Neuronal stem cell (in vitro differentiated cells): ENCODE data around the gene AKR1C2.
"Not testable (repeated sequence)": the region's sequence is repeated elsewhere in the genome, so short reads cannot be mapped to it uniquely, and the experiment has no call there.

Source experiments
- DNase-seq: peaks from one replicate; pipeline ENCODE4 v3.0.0-alpha.2; 2013; ENCODE audit warnings: low spot score
- H2AFZ ChIP-seq: one replicate; pipeline ENCODE4 v1.6.1; 2013; ENCODE audit warnings: mild to moderate bottlenecking, low read length, inconsistent platforms
- H2AK5ac ChIP-seq: 2 replicates; pipeline ENCODE4 v1.6.1; 2013; ENCODE audit warnings: low read depth, mild to moderate bottlenecking, inconsistent platforms, low read length, moderate library complexity, mixed read lengths
- H2BK120ac ChIP-seq: 2 replicates; pipeline ENCODE4 v1.6.1; 2013; ENCODE audit warnings: low read depth, mild to moderate bottlenecking, inconsistent platforms, low read length, moderate library complexity, mixed read lengths
- H2BK12ac ChIP-seq: one replicate; pipeline ENCODE4 v1.6.1; 2013; ENCODE audit warnings: low read length, inconsistent platforms
- H2BK15ac ChIP-seq: 2 replicates; pipeline ENCODE4 v1.6.1; 2013; ENCODE audit warnings: mild to moderate bottlenecking, low read length, inconsistent platforms, mixed read lengths
- H2BK5ac ChIP-seq: one replicate; pipeline ENCODE4 v1.6.1; 2013; ENCODE audit warnings: inconsistent platforms, mild to moderate bottlenecking, low read length, moderate library complexity
- H3K14ac ChIP-seq: one replicate; pipeline ENCODE4 v1.6.1; 2013; ENCODE audit warnings: low read length, inconsistent platforms
- H3K18ac ChIP-seq: 2 replicates; pipeline ENCODE4 v1.6.1; 2013; ENCODE audit warnings: low read length, inconsistent platforms
- H3K23ac ChIP-seq: 2 replicates; pipeline ENCODE4 v1.6.1; 2013; ENCODE audit warnings: low read depth, mild to moderate bottlenecking, mixed read lengths, low read length, inconsistent platforms; ENCODE audit not compliant: poor library complexity
- H3K27ac ChIP-seq: replicated peaks from 3 replicates; pipeline ENCODE4 v1.5.1; 2013; ENCODE audit warnings: low read length, inconsistent platforms
- H3K27me3 ChIP-seq, 3 experiments: 2 replicates each; pipeline ENCODE4 v1.6.1; 2013; ENCODE audit warnings: low read length in 3 of 3, mild to moderate bottlenecking in 2 of 3, inconsistent platforms in 1 of 3, low read depth in 1 of 3, mixed read lengths in 1 of 3, moderate library complexity in 1 of 3; ENCODE audit not compliant: control insufficient read depth in 3 of 3, insufficient read depth in 3 of 3
- H3K36me3 ChIP-seq, 2 donors: replicated peaks in 1 of 2; 2 replicates each; pipeline ENCODE4 v1.6.1; 2013; ENCODE audit warnings: low read length in 2 of 2; ENCODE audit not compliant: control insufficient read depth in 2 of 2, insufficient read depth in 2 of 2
- H3K4ac ChIP-seq: 2 replicates; pipeline ENCODE4 v1.6.1; 2013; ENCODE audit warnings: inconsistent platforms, mild to moderate bottlenecking, low read length, moderate library complexity
- H3K4me1 ChIP-seq, 2 donors: 1 replicate in 1 of 2; 2 replicates in 1 of 2; pipeline ENCODE4 v1.6.1; 2013; ENCODE audit warnings: low read length in 2 of 2, low read depth in 1 of 2; ENCODE audit not compliant: control insufficient read depth in 2 of 2, insufficient read depth in 1 of 2
- H3K4me2 ChIP-seq: one replicate; pipeline ENCODE4 v1.6.1; 2013; ENCODE audit warnings: mild to moderate bottlenecking, low read length, inconsistent platforms; ENCODE audit not compliant: insufficient read depth, poor library complexity, severe bottlenecking
- H3K4me3 ChIP-seq, 2 donors: 2 replicates each; pipeline ENCODE4 v1.5.1; 2013; ENCODE audit warnings: low read length in 2 of 2, mild to moderate bottlenecking in 2 of 2, inconsistent platforms in 1 of 2, moderate library complexity in 1 of 2
- H3K79me1 ChIP-seq: one replicate; pipeline ENCODE4 v1.6.1; 2013; ENCODE audit warnings: low read depth, mild to moderate bottlenecking, inconsistent platforms, low read length, moderate library complexity
- H3K9ac ChIP-seq: one replicate; pipeline ENCODE4 v1.6.1; 2013; ENCODE audit warnings: mild to moderate bottlenecking, low read depth, low read length, inconsistent platforms; ENCODE audit not compliant: poor library complexity
- H3K9me3 ChIP-seq, 2 donors: replicated peaks in 1 of 2; 2 replicates each; pipeline versions ENCODE3 to v1.6.1; 2013; ENCODE audit warnings: low read length in 2 of 2, mild to moderate bottlenecking in 2 of 2, inconsistent platforms in 1 of 2, low read depth in 1 of 2, mixed read lengths in 1 of 2, moderate library complexity in 1 of 2; ENCODE audit not compliant: control insufficient read depth in 2 of 2, insufficient read depth in 1 of 2
- H4K8ac ChIP-seq: one replicate; pipeline ENCODE4 v1.6.1; 2013; ENCODE audit warnings: low read depth, mild to moderate bottlenecking, inconsistent platforms, low read length, moderate library complexity
- H4K91ac ChIP-seq: one replicate; pipeline ENCODE4 v1.6.1; 2013; ENCODE audit warnings: low read length, low read depth, mild to moderate bottlenecking, inconsistent platforms; ENCODE audit not compliant: poor library complexity
- WGBS, 2 donors: extraction: QIAGEN DNeasy Blood & Tissue Kit; methylation state at CpG; one replicate each; pipeline ENCODE4 v1.1.7; 2013; ENCODE audit warnings: missing lambda C conversion rate in 2 of 2, mixed read lengths in 1 of 2; ENCODE audit not compliant: insufficient read length in 2 of 2, insufficient replicate concordance in 1 of 2; ENCODE audit errors: extremely low coverage in 2 of 2; 5-methylcytosine and 5-hydroxymethylcytosine counted together

Gene AKR1C2

GRCh38 chr10:5033061-5033778 is 29.6 kb upstream of the AKR1C2 start:
- H3K18ac ChIP-seq = no peak overlapping the region
- no peak for DNase-seq
- H3K27ac ChIP-seq = no peak overlapping the region
- H3K4me1 ChIP-seq = no peaks in the 10 kb centered on the region
- no peak overlapping the region for H2AFZ ChIP-seq
- no peak overlapping the region for H3K4me2 ChIP-seq
- H4K8ac ChIP-seq = no peak overlapping the region
- no CpG with 5 or more reads among the region's 2 CpGs for WGBS, 2 donors
- no peak overlapping the region for H3K23ac ChIP-seq
- no peak overlapping the region for H2BK5ac ChIP-seq
- no peak overlapping the region for H2BK15ac ChIP-seq
- no peaks in the 10 kb centered on the region for H3K36me3 ChIP-seq
- H2BK12ac ChIP-seq = no peak overlapping the region
- H3K4me3 ChIP-seq = no peak overlapping the region
- no peak overlapping the region for H3K4ac ChIP-seq
- no peak overlapping the region for H3K9ac ChIP-seq
- no peak overlapping the region for H2AK5ac ChIP-seq
- H4K91ac ChIP-seq = no peak overlapping the region
- H3K14ac ChIP-seq = no peak overlapping the region
- H3K27me3 ChIP-seq = no peaks in the 10 kb centered on the region
- H3K9me3 ChIP-seq = peaks cover 0 to 7% of the 10 kb centered on the region in 2 donors
- H2BK120ac ChIP-seq = no peak overlapping the region
- no peaks in the 10 kb centered on the region for H3K79me1 ChIP-seq

- not testable (repeated sequence) for H3K36me3 ChIP-seq
These were observed 28.8 kb upstream of the AKR1C2 start for GRCh38 chr10:5032444-5032843.

GRCh38 chr10:5031588-5031987 is 27.9 kb upstream of the AKR1C2 start:
- not testable (repeated sequence) for H2AFZ ChIP-seq, H3K27me3 ChIP-seq, H3K79me1 ChIP-seq, H4K8ac ChIP-seq, H3K18ac ChIP-seq, H2AK5ac ChIP-seq, H2BK120ac ChIP-seq, H2BK15ac ChIP-seq, H3K36me3 ChIP-seq, H2BK5ac ChIP-seq, H3K4me3 ChIP-seq, H4K91ac ChIP-seq, H3K23ac ChIP-seq, H3K9ac ChIP-seq, H3K4me1 ChIP-seq, DNase-seq, H3K14ac ChIP-seq, H3K4me2 ChIP-seq, H3K4ac ChIP-seq, H3K27ac ChIP-seq, H3K9me3 ChIP-seq, H2BK12ac ChIP-seq
- no CpG with 5 or more reads among the region's 4 CpGs for WGBS, 2 donors

More at GRCh38 chr10:5032444-5032843, 28.8 kb upstream of the AKR1C2 start:
- DNase-seq, H3K9me3 ChIP-seq, H2BK12ac ChIP-seq, H3K14ac ChIP-seq, H3K4me2 ChIP-seq, H3K23ac ChIP-seq, H3K79me1 ChIP-seq, H4K8ac ChIP-seq, H3K18ac ChIP-seq, H3K27ac ChIP-seq, H3K4me1 ChIP-seq, H3K27me3 ChIP-seq, H2BK5ac ChIP-seq, H3K9ac ChIP-seq, H3K4ac ChIP-seq, H4K91ac ChIP-seq, H2BK15ac ChIP-seq, H2BK120ac ChIP-seq, H3K4me3 ChIP-seq, H2AK5ac ChIP-seq, H2AFZ ChIP-seq: not testable (repeated sequence)
- no CpG with 5 or more reads among the region's 22 CpGs for WGBS, 2 donors

- Histone ChIP-seq H4K91ac (no peak overlapping the region), H4K8ac (no peak overlapping the region)
These were observed 27.3 kb upstream of the AKR1C2 start for GRCh38 chr10:5030989-5031388.

More at GRCh38 chr10:5030989-5031388, 27.3 kb upstream of the AKR1C2 start:
- Histone ChIP-seq H3K4me1 (no peaks in the 10 kb centered on the region), H3K9me3 (peaks cover 0 to 7% of the 10 kb centered on the region in 2 donors), H3K4me3 (no peak overlapping the region), H3K23ac (no peak overlapping the region), H3K36me3 (no peaks in the 10 kb centered on the region), H3K14ac (no peak overlapping the region), H2AK5ac (no peak overlapping the region), H2AFZ (no peak overlapping the region), H3K4ac (no peak overlapping the region), H3K4me2 (no peak overlapping the region), H3K27ac (no peak overlapping the region), H3K27me3 (no peaks in the 10 kb centered on the region), H2BK5ac (no peak overlapping the region), H3K18ac (no peak overlapping the region), H3K9ac (no peak overlapping the region), H3K79me1 (no peaks in the 10 kb centered on the region), H2BK15ac (no peak overlapping the region), H2BK120ac (no peak overlapping the region), H2BK12ac (no peak overlapping the region)
- no CpG with 5 or more reads among the region's 1 CpG for WGBS, 2 donors
- no peak for DNase-seq
